Heart left ventricle (tissue), 13 donors: Measurements from ENCODE around the gene FBXW7.

Experiments used
- CTCF ChIP-seq, 12 donors: fragments of 200-600 bp; sonication (generic) in 4 of 12; IDR thresholded peaks; one replicate each; pipeline versions ENCODE4 v1.5.0 to v1.8.0; 2018 to 2022; ENCODE audit warnings: antibody characterized with exemption in 12 of 12, mild to moderate bottlenecking in 5 of 12
- POLR2A ChIP-seq, 2 donors: fragments of 450-650 bp; IDR thresholded peaks; one replicate each; pipeline ENCODE4 v1.6.1; 2017; ENCODE audit warnings: antibody characterized with exemption in 2 of 2, mild to moderate bottlenecking in 2 of 2, moderate library complexity in 2 of 2
- donor health status: ischemic (EF 13 %, LVEDD 7.1; RV severe dilation, severe dysfunction).
- donor health status: DM: no; HTN: yes; CAD: no.
- donor health status: DM: no; HTN: no; CAD: no.
- donor health status: ischemic (EF 25% LVEDD 6.9; RV normal size, moderate dysfunction).
- donor health status: ischemic (EF 25% LVEDD 5.7; RV mildly dilated, moderate dysfunction).
- donor health status: ischemic (EF 35%, LVEDD 5.7; RV mildly dilated, moderate dysfunction).
- donor health status: nonischemic (EF 11% LVEDD 7.7; RV severe dilation, severe dysfunction).
- donor health status: DM: yes; HTN: yes; CAD: no.
- donor health status: PGD.
- donor health status: ischemic (EF 29% LVEDD 5.4; RV normal size, mild dysfunction).
- donor health status: nonischemic (EF 23%, LVEDD 6.1; RV moderate dilation, normal function).

- no peak for TF ChIP-seq CTCF (IDR thresholded peaks at IDR 0.05)
- no peak for TF ChIP-seq POLR2A (IDR thresholded peaks at IDR 0.05)
These were observed 42.0 kb upstream of the FBXW7 start for GRCh38 chr4:152577708-152578396.
